SK-N-SH treated with all-trans-retinoic acid at 6 μM for 48 hours (cell line): ENCODE data around the gene RGS7.

ENCODE experiments used
- ARNTL ChIP-seq: fragments of 450-650 bp; formaldehyde crosslinking; IDR thresholded peaks from 2 replicates; pipeline ENCODE4 v1.5.0; 2020; ENCODE audit warnings: low read depth, mild to moderate bottlenecking, moderate library complexity, borderline replicate concordance
- ISL1 ChIP-seq: fragments of 250-450 bp; sonication (Bioruptor Pico); IDR thresholded peaks from 2 replicates; pipeline ENCODE4 v2.1.2; 2022; ENCODE audit warnings: mild to moderate bottlenecking, moderate library complexity
- ZFP30 ChIP-seq: fragments of 450-650 bp; formaldehyde crosslinking; IDR thresholded peaks from 2 replicates; pipeline ENCODE4 v1.5.0; 2022; ENCODE audit warnings: mild to moderate bottlenecking, moderate library complexity
- TF ChIP-seq, protein P1 (sequence below): fragments of 250-450 bp; sonication (Bioruptor Pico); IDR thresholded peaks from 2 replicates; pipeline ENCODE4 v1.5.1; 2021; ENCODE audit warnings: mild to moderate bottlenecking, moderate library complexity
- TF ChIP-seq, protein P2 (sequence below): fragments of 250-450 bp; sonication (Bioruptor Pico); IDR thresholded peaks from 2 replicates; pipeline ENCODE4 v1.5.1; 2020; ENCODE audit warnings: low read depth, mild to moderate bottlenecking, moderate library complexity

DNA sequence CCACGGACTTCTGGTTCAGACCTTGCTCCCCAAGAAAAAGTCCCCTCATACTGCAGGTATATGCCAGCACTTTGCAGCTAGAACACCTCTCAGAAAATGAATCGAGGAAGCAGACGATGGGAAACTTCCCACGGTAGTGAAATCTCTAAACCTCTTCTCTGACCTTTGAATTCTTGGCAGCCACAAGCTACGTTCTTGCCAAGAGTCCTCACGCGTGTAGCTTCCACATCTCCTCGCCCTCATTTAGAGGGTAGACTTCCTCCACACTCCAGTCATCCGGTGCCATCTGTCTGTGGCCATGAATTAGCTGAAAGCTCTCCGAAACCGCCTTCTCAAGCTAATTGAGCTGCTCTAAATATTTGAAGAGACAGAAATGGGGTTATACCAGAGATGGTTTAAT, 127.8 kb downstream of the RGS7 start:
- TF ChIP-seq, protein P1, sequence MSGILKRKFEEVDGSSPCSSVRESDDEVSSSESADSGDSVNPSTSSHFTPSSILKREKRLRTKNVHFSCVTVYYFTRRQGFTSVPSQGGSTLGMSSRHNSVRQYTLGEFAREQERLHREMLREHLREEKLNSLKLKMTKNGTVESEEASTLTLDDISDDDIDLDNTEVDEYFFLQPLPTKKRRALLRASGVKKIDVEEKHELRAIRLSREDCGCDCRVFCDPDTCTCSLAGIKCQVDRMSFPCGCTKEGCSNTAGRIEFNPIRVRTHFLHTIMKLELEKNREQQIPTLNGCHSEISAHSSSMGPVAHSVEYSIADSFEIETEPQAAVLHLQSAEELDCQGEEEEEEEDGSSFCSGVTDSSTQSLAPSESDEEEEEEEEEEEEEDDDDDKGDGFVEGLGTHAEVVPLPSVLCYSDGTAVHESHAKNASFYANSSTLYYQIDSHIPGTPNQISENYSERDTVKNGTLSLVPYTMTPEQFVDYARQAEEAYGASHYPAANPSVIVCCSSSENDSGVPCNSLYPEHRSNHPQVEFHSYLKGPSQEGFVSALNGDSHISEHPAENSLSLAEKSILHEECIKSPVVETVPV (CRISPR knock-in tag) = no peak
- TF ChIP-seq ZFP30 (CRISPR knock-in tag) (no peak), ISL1 (no peak), ARNTL (CRISPR knock-in tag) (no peak)
- TF ChIP-seq, protein P2, sequence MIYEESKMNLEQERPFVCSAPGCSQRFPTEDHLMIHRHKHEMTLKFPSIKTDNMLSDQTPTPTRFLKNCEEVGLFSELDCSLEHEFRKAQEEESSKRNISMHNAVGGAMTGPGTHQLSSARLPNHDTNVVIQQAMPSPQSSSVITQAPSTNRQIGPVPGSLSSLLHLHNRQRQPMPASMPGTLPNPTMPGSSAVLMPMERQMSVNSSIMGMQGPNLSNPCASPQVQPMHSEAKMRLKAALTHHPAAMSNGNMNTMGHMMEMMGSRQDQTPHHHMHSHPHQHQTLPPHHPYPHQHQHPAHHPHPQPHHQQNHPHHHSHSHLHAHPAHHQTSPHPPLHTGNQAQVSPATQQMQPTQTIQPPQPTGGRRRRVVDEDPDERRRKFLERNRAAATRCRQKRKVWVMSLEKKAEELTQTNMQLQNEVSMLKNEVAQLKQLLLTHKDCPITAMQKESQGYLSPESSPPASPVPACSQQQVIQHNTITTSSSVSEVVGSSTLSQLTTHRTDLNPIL = no peak
